Measurements from ENCODE around the gene DOCK11.
"Not testable (repeated sequence)": the region's sequence is repeated elsewhere in the genome, so short reads cannot be mapped to it uniquely, and the experiment has no call there.

Gene DOCK11

DNA sequence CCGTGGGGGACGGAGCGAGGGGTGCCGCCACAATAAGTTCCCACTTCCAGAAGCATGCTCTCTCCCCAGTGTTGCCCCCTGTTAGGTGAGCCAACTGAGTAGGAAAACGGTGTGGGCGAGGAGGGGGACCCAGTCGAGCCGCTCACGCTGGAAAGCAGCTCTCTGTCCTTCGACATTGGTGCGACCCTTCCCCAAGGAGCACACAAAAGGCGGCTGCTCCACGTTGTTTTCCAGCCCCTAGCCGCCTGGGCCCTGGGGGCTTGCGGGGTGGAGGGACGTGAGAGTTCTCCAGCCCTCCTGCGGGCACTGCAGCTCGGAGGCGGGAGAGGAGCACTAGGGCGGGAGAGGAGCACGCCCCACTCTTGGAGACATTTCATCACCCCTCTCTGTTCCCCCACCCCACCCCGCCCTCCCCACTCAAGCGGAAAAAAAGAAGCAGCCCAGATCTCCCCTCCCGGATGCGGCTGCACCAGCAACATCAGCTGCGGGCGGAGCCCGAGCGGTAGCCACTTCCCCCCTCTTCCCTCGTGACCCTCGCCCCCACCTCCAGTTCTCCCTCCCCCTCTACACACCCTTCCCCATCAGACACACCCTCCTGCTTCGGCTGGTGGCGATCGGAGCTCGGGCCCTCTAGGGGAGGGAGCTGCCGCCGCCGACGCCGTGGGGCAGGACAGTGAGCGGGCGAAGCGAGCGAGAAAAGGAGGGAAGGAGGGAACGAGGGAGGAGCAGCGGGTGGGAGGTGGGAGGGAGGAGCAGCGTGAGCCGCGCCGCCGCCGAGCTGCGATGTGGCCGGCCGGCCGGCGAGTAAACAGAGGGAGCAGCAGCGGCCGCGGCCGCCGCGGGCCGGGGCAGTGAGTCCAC is at the start of gene DOCK11:
Gene DOCK11 (plus strand): TSS at position 755 of the 861 bp plus-strand sequence. CDS start 157 bp downstream, outside the sequence.
- peak; percentile 90 for DNase-seq

DNA sequence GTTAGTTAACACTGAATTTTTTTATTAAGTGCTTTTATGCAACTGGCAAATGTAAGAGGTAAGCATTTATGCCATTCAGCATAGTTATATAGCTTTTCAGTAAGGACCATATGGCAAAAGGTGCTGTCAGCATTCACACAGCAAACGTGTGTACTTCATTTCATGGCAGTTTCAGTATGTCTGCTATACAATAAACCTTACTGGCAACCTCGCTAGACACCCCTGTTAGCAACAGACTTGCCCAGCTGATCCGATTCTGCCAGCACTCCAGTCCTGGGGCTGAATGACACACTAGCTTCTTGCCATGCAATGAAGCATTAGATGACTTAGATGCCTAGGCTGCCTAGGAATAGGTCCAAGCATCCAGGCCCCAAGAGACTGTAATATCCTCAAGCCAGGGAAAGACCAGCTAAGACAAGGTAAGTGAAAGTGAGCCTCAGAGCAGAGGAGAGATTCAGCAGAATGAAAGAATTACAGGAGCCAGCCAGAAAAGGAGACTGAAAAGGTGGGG is 47.3 kb upstream of the DOCK11 start:
- DNase-seq, result no peak

DNA sequence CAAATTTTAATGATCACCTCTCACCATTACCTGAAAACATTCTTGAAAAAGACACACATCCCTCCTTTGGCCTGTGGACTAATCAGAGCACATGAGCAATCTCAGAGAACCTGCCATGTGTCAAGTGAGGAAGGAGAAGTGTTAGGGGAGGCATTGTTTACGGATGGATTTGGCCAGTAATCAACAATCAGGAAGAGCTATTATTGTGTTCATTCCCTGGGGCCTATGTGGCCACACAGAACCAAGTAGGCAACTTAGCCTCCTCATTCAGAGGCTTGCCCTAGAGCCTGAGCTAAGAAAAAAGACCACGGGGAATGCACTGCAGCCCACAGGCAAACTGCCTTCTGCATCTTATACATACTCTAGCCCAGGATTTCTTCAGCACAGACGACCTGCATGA is 40.6 kb upstream of the DOCK11 start:
- DNase-seq, result no peak

GRCh38 chrX:118459494-118459893 is 36.1 kb upstream of the DOCK11 start:
- peak; percentile 64 for DNase-seq

- DNase-seq, result no peak
Measured at GRCh38 chrX:118464501-118464900, 31.1 kb upstream of the DOCK11 start.

GRCh38 chrX:118468122-118468521 is 27.5 kb upstream of the DOCK11 start:
- DNase-seq, result no peak

DNA sequence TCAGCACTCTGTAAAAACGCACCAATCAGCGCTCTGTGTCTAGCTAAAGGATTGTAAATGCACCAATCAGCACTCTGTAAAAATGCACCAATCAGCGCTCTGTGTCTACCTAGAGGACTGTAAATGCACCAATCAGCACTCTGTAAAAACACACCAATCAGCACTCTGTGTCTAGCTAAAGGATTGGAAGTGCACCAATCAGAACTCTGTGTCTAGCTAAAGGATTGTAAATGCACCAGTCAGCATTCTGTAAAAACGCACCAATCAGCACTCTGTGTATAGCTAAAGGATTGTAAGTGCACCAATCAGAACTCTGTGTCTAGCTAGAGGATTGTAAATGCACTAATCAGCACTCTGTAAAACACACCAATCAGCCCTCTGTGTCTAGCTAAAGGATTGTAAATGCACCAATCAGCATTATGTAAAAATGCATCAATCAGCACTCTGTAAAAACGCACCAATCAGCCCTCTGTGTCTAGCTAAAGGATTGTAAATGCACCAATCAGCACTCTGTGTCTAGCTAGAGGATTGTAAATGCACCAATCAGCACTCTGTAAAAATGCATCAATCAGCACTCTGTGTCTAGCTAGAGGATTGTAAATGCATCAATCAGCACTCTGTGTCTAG is 24.8 kb upstream of the DOCK11 start:
- DNase-seq, result not testable (repeated sequence)

- DNase-seq, result no peak
Measured at GRCh38 chrX:118474586-118474985, 21.0 kb upstream of the DOCK11 start.

GRCh38 chrX:118475903-118476302 is 19.7 kb upstream of the DOCK11 start:
- no peak for DNase-seq

DNA sequence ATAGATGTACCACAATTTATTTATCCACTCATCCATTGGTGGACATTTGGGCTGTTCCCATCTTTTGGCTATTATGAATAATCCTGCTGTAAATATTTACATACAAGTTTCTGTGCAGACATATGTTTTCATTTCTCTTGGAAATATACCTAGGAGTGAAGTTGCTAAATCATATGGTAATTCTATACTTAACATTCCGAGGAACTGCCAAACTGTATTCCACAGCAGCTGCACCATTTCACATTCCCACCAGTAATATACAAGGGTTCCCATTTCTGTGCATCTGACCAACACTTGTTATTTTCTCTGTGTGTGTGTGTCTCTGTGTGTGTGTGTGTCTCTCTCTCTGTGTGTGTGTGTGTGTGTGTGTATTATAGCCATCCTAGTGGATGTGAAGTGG is 15.4 kb upstream of the DOCK11 start:
- DNase-seq, result no peak

DNA sequence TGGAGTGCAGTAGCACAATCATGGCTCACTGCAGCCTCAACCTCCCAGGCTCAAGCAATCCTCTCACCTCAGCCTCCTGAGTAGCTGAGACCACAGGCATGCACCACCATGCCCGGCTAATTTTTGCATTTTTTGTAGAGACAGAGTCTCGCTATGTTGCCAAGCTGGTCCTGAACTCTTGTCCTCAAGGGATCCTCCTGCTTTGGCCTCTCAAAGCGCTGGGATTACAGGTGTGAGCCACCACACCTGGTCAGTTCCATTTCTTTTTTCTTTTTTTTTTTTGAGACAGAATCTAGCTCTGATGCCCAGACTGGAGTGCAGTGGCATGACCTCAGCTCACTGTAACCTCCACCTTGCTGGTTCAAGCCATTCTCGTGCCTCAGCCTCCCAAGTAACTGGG is 13.2 kb upstream of the DOCK11 start:
- not testable (repeated sequence) for DNase-seq

- DNase-seq, result no peak
Measured at GRCh38 chrX:118484216-118484903, 11.3 kb upstream of the DOCK11 start.

DNA sequence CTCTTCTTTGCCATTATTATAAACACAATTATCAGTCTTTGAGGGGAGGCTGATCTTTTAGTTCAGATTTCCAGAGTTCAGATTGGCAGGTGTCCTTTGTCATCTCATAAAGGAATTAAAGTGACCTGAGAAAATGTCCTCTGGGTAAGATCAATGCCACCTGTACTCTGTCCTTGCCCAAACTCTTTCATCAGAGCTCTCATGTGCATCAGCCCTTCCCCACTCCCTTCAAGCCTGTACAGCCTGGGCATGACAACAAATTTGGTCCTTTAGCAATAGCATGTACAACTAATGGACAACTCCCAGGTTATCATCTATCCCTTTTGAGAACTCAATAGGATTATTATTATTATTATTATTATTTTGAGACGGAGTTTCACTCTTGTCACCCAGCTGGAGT is 8.9 kb upstream of the DOCK11 start:
- not testable (repeated sequence) for DNase-seq

DNA sequence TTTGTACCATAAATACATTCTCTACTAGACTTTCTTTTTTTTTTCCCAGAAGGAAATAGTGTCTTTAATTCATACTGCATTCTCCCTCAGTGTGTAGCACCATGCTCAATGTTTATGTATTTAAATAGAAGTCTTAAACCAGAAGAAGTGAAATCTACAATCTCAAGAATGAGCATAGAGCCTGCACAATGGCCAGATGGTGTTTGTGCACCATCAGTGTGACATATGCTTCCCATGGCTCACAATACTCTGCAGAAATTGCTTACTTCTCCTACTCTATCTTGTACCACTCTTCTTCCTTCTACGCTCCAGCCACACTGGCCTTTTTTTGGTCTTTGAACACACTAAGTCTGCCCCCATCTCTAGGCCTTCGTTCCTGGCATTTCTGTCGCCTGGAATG is 2.6 kb upstream of the DOCK11 start:
- DNase-seq, result no peak

- no peak for DNase-seq
Measured at GRCh38 chrX:118493653-118494297, 1.8 kb upstream of the DOCK11 start.

GRCh38 chrX:118495958-118496762 is 545 bp downstream of the DOCK11 start:
- peak; percentile 69 for DNase-seq

DNA sequence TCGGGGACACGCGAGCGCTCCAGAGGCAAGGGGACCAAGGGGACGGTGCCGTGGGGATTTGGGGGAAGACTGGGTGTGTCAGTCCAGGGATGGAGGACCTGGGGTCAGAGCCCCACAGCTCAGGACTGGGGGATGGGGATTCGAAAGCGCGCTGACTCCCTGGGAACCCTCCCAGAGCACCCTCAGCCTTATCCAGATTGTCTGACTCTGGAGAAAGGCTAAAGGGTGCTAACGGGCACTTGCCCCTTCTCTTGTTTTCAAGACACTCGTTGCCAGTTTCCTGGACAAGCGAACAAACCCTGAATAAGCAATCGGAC is 1.1 kb downstream of the DOCK11 start:
- peak; percentile 20 for DNase-seq

DNA sequence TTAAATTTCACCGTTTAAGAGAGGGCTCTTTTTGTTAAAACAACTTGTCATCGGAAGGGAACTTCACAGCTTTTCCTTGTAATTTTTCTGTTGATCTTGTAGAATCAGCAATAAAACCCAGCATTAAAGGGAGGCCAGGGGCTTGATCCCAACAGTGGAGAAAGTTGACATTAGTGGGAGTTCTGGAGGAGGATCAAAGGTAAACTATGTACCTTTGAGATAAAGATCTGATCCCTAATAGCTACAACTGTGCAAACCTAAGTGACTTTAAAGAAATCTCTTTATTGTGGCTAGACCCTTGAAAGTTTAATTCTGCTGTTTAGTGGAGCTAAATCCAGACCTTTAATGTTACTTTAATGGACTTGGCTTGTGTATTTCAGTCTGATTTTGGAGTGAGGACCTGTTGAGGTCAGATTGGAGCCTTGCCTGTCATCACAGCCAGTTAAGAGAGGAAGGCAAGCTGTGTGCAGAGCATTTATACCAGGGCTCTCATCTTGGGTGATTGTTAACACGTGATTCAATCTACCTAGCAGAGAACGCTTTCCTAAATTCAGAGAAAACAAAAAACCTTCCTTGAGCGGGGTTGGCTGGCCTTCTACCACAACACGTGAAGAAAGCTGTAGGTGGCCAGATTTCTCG is 1.7 kb downstream of the DOCK11 start:
- no peak for DNase-seq

- no peak for DNase-seq
Measured at GRCh38 chrX:118498351-118498750, 2.7 kb downstream of the DOCK11 start.

DNA sequence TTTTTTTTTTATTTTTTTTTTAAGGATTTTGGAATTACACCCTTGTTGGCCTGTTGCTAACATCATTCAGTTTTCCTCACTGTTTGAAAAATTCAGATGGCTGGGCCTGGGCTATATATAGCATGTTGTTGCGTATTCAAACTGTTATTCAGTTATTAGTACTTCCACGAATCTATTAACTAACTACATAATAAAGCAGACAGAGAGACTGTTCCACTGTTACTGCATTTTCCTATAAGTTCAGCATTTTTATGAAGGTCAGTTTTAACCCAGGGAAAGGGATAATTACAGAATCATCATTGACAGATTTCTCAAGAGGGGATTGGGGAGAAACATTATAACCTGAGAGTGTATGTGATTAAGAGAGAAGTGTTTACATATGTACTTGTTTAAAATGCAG is 3.1 kb downstream of the DOCK11 start:
- DNase-seq, result no peak

DNA sequence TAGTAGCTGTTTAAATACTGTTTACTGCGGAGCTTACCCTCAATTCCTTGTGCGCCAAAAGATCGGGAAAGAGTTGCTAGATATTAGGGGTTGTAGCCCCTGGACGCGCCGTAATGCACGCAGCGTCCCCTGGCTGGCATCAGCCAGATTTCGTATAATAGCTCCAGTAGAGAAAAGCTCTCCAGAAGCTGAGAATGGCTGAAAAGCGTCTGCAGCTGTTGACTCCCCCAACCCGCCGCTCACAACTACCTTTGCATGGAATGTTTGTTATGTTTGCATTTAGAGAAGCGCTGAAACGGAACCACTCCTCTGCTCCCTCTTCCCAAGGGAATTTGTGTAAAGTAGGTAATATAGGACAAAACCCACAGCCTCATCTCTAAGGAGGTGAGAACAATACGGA is 3.7 kb downstream of the DOCK11 start:
- DNase-seq, result no peak
